Right lobe of liver (tissue), 4 donors: Measurements from ENCODE around the gene SFTPD.

Source experiments
- POLR2A ChIP-seq: fragments of 450-650 bp; IDR thresholded peaks from one replicate; pipeline ENCODE4 v1.6.1; 2017; ENCODE audit warnings: antibody characterized with exemption, mild to moderate bottlenecking
- TF ChIP-seq, protein P1 (sequence below), 4 donors: fragments of 200-600 bp in 3 of 4; fragments of 450-650 bp in 1 of 4; IDR thresholded peaks; one replicate each; pipeline versions ENCODE4 v1.5.1 to v1.8.0; 2016 to 2022; ENCODE audit warnings: antibody characterized with exemption in 4 of 4, mild to moderate bottlenecking in 2 of 4
- donor health status: DM: no; HTN: no; CAD: no.
- donor health status: DM: no; HTN: no; CAD: no.
- donor health status: DM: no; HTN: yes; CAD: no.

DNA sequence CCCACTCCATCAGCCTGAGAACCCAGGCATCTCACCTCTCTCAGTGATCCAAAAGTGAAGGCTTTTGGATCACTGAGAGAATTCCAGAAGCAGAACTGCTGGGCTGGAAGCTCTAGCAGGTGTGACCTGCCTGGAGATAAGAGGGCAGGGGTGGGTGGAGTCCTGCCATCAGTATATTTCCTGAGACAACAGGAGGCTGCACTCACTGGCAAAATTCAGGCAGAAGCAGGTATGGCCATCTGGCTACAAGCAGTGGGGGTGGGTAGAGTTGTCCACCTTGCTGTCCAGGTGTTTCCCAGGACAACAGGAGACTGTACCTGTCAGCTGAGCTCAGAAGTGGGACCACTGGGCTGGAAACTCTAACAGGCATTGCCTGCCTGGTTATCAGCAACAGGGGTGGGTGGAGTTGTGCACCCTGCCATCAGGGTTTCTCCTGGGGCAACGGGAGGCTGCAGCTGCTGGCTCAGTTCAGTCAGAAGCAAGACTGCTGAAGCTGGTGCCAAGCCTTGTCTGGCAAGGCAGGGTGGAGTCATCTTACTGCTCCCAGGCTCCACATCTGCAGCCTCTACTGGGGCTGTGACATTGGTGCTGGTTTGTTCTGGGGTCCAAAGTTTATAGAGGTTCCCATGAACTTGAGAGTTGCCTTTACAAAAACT lies 47.2 kb upstream of the SFTPD start:
- TF ChIP-seq, protein P1, sequence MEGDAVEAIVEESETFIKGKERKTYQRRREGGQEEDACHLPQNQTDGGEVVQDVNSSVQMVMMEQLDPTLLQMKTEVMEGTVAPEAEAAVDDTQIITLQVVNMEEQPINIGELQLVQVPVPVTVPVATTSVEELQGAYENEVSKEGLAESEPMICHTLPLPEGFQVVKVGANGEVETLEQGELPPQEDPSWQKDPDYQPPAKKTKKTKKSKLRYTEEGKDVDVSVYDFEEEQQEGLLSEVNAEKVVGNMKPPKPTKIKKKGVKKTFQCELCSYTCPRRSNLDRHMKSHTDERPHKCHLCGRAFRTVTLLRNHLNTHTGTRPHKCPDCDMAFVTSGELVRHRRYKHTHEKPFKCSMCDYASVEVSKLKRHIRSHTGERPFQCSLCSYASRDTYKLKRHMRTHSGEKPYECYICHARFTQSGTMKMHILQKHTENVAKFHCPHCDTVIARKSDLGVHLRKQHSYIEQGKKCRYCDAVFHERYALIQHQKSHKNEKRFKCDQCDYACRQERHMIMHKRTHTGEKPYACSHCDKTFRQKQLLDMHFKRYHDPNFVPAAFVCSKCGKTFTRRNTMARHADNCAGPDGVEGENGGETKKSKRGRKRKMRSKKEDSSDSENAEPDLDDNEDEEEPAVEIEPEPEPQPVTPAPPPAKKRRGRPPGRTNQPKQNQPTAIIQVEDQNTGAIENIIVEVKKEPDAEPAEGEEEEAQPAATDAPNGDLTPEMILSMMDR (IDR thresholded peaks at IDR 0.05) = no peak
- no peak for TF ChIP-seq POLR2A
